OCI-LY7 (cell line): ENCODE results near the gene CATSPERZ. TPM values are rescaled to one million over a fixed set of nuclear protein-coding genes. Genes with fewer than 3 reads are reported as not detected.

Experiments
- BruUV-seq: library from RNA; stranded (reverse); fragments of 400-500 nt; replicated peaks from 2 replicates; lab custom pipeline; 2021; lab: Mats Ljungman, UMichigan
- CTCF ChIA-PET: fragments of 300-600 bp; sonication (Branson Sonifier 250); formaldehyde crosslinking; loops from one replicate; lab custom pipeline; 2022; ENCODE audit warnings: antibody characterized with exemption; ENCODE audit not compliant: unreplicated experiment; lab: Charles Lee
- POLR2A ChIA-PET: fragments of 300-600 bp; sonication (Branson Sonifier 250); formaldehyde crosslinking; loops from one replicate; lab custom pipeline; 2022; ENCODE audit warnings: antibody characterized with exemption; lab: Charles Lee
- DNase-seq: peaks from one replicate; pipeline ENCODE4 v3.0.0-alpha.2; 2015; ENCODE audit warnings: low spot score
- H2AFZ ChIP-seq: fragments of 200-600 bp; sonication (generic), shearing (Covaris generic); 2 replicates; pipeline ENCODE4 v1.6.1; 2014; ENCODE audit warnings: mild to moderate bottlenecking, antibody characterized with exemption, low read length, moderate library complexity
- H3K27ac ChIP-seq: fragments of 200-600 bp; sonication (generic); 2 replicates; pipeline ENCODE4 v1.5.1; 2014; ENCODE audit warnings: mixed run types, low read depth, mild to moderate bottlenecking, moderate library complexity, low read length, inconsistent platforms; ENCODE audit not compliant: poor library complexity, severe bottlenecking
- H3K36me3 ChIP-seq: fragments of 200-600 bp; sonication (generic); 2 replicates; pipeline ENCODE4 v1.6.1; 2014; ENCODE audit warnings: mild to moderate bottlenecking, antibody characterized with exemption, low read length, moderate library complexity, mixed read lengths; ENCODE audit not compliant: insufficient read depth
- H3K4me1 ChIP-seq: fragments of 200-600 bp; sonication (generic); 2 replicates; pipeline ENCODE4 v1.5.1; 2014; ENCODE audit warnings: mild to moderate bottlenecking, low read length; ENCODE audit not compliant: insufficient read depth, poor library complexity, severe bottlenecking
- H3K4me2 ChIP-seq: fragments of 200-600 bp; sonication (generic); 2 replicates; pipeline ENCODE4 v1.6.1; 2014; ENCODE audit warnings: mild to moderate bottlenecking, low read length
- H3K4me3 ChIP-seq: fragments of 200-600 bp; sonication (generic); 2 replicates; pipeline ENCODE4 v1.5.1; 2014; ENCODE audit warnings: mild to moderate bottlenecking, low read depth, low read length; ENCODE audit not compliant: poor library complexity, severe bottlenecking
- H3K79me2 ChIP-seq: fragments of 200-600 bp; sonication (generic); 2 replicates; pipeline ENCODE4 v1.6.1; 2016; ENCODE audit warnings: low read depth, mild to moderate bottlenecking, low read length, moderate library complexity, mixed read lengths; ENCODE audit not compliant: insufficient read depth
- H3K9me2 ChIP-seq: fragments of 200-600 bp; sonication (generic); 2 replicates; pipeline ENCODE4 v1.6.1; 2016; ENCODE audit warnings: mild to moderate bottlenecking, low read length, mixed read lengths; ENCODE audit not compliant: insufficient read depth
- H3K9me3 ChIP-seq: fragments of 200-600 bp; sonication (generic); 2 replicates; pipeline ENCODE4 v1.6.1; 2014; ENCODE audit warnings: mild to moderate bottlenecking, mixed run types, low read length, mixed read lengths
- H4K20me1 ChIP-seq: fragments of 200-600 bp; sonication (generic); 2 replicates; pipeline ENCODE4 v1.6.1; 2014; ENCODE audit warnings: mild to moderate bottlenecking, antibody characterized with exemption, low read length, moderate library complexity, mixed read lengths; ENCODE audit not compliant: insufficient read depth
- EZH2phosphoT487 ChIP-seq: fragments of 200-600 bp; sonication (generic); IDR thresholded peaks from 2 replicates; pipeline ENCODE4 v1.6.1; 2018; ENCODE audit warnings: low read depth, borderline replicate concordance, mild to moderate bottlenecking, mixed run types, antibody characterized with exemption, low read length, moderate library complexity, mixed read lengths
- intact Hi-C: fragments of 100-400 bp; cut with micrococcal nuclease; formaldehyde crosslinking; loops from one replicate; pipeline ENCODE4 v1.10.0; 2022; ENCODE audit not compliant: unreplicated experiment
- total RNA-seq, 2 experiments: library from RNA; depleted of rRNA in 1 of 2; stranded (reverse); fragments of >200 nt in 1 of 2; shearing (Covaris generic) in 1 of 2; gene quantifications; 2 replicates each; pipeline ENCODE4 v1.2.3, GENCODE V29; 2014 to 2022
- TF ChIP-seq, protein P1 (sequence below): fragments of 200-600 bp; sonication (generic); conservative IDR thresholded peaks from 2 replicates; pipeline ENCODE4 v1.5.1; 2014; ENCODE audit warnings: mild to moderate bottlenecking, antibody characterized with exemption, low read length, moderate library complexity, mixed read lengths

The CATSPERZ gene
- total RNA-seq, 2 experiments from 2014 or later, result 0.38 TPM; not detected in 1

- no TSS peak for BruUV-seq
- TF ChIP-seq, protein P1, sequence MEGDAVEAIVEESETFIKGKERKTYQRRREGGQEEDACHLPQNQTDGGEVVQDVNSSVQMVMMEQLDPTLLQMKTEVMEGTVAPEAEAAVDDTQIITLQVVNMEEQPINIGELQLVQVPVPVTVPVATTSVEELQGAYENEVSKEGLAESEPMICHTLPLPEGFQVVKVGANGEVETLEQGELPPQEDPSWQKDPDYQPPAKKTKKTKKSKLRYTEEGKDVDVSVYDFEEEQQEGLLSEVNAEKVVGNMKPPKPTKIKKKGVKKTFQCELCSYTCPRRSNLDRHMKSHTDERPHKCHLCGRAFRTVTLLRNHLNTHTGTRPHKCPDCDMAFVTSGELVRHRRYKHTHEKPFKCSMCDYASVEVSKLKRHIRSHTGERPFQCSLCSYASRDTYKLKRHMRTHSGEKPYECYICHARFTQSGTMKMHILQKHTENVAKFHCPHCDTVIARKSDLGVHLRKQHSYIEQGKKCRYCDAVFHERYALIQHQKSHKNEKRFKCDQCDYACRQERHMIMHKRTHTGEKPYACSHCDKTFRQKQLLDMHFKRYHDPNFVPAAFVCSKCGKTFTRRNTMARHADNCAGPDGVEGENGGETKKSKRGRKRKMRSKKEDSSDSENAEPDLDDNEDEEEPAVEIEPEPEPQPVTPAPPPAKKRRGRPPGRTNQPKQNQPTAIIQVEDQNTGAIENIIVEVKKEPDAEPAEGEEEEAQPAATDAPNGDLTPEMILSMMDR, result peak; percentile 70
- TF ChIP-seq EZH2phosphoT487, result no peak
- ChIA-PET POLR2A (interaction anchor here (0.5 to 2.3 kb wide), 26 partner anchors 11 to 684 kb away, joined by 3 to 22 read pairs (median 4); partner anchors contain the start of genes BAD, CCDC88B, ESRRA and FERMT3), CTCF (interaction anchor here (0.6 to 2.1 kb wide), 16 partner anchors 10 to 457 kb away, joined by 3 to 33 read pairs (median 4); partner anchors contain the start of genes ESRRA and FERMT3)
- Histone ChIP-seq H3K9me2 (no peaks in the 10 kb centered on the region), H3K79me2 (peaks cover 17% of the 10 kb centered on the region; the same call in 1 of the 2 replicates), H3K36me3 (peaks cover 76% of the 10 kb centered on the region), H3K4me2 (peak within 1 kb of the TSS; percentile 79), H3K4me1 (peaks cover 29% of the 10 kb centered on the region), H3K4me3 (peak within 1 kb of the TSS; percentile 83), H2AFZ (peak within 1 kb of the TSS; percentile 57; the same call in 1 of the 2 replicates), H3K9me3 (no peaks in the 10 kb centered on the region), H3K27ac (peak within 1 kb of the TSS; percentile 88), H4K20me1 (no peaks in the 10 kb centered on the region)
- peak; percentile 98 for DNase-seq
- intact Hi-C loops, result loop anchor here (1.0 to 2.0 kb wide), 5 partner anchors 13 to 37 kb away; partner anchors contain the start of genes CCDC88B and ESRRA
These were observed 18.0 kb downstream of the CATSPERZ start, which contains the start of gene PRDX5 for GRCh38 chr11:64317961-64318765. Gene PRDX5, plus strand, starts transcription at chr11:64318121. Its CDS starts 95 bp downstream, at chr11:64318216.

GRCh38 chr11:64318766-64319761 lies 18.9 kb downstream of the CATSPERZ start:
- H3K27ac ChIP-seq, result peak overlapping the region; percentile 88
- TSS peak; percentile 55 for BruUV-seq
- peaks cover 17% of the 10 kb centered on the region; the same call in 1 of the 2 replicates for H3K79me2 ChIP-seq
- intact Hi-C loops, result loop anchor here (1.0 to 2.0 kb wide), 2 partner anchors 12 to 22 kb away; partner anchors contain the start of gene CCDC88B
- peaks cover 29% of the 10 kb centered on the region for H3K4me1 ChIP-seq
- no peaks in the 10 kb centered on the region for H3K9me3 ChIP-seq
- DNase-seq, result no peak
- POLR2A ChIA-PET, result interaction anchor here (0.6 to 1.9 kb wide), 7 partner anchors 13 to 520 kb away, joined by 4 to 14 read pairs (median 10); partner anchors contain the start of genes ESRRA and FKBP2
- peaks cover 69% of the 10 kb centered on the region for H3K36me3 ChIP-seq
- peak overlapping the region; percentile 79 for H3K4me2 ChIP-seq
- peak overlapping the region; percentile 83 for H3K4me3 ChIP-seq
- no peak overlapping the region; the same call in 1 of the 2 replicates for H2AFZ ChIP-seq
- TF ChIP-seq, protein P1, result no peak
- no peak for TF ChIP-seq EZH2phosphoT487
- no peaks in the 10 kb centered on the region for H3K9me2 ChIP-seq
- CTCF ChIA-PET, result interaction anchor here (1.5 to 2.1 kb wide), 2 partner anchors 23 to 37 kb away, joined by 12 to 33 read pairs; no protein-coding TSS in a partner anchor
- H4K20me1 ChIP-seq, result no peaks in the 10 kb centered on the region
